VCaP (cell line): ENCODE data around the gene HSPB3.
"Not testable (repeated sequence)": the region's sequence is repeated elsewhere in the genome, so short reads cannot be mapped to it uniquely, and the experiment has no call there.

ENCODE experiments used
- H3K27ac ChIP-seq: fragments of 450-650 bp; 2 replicates; pipeline ENCODE4 v1.5.1; 2017
- TF ChIP-seq, protein P1 (sequence below): fragments of 450-650 bp; conservative IDR thresholded peaks from 2 replicates; pipeline ENCODE4 v1.5.1; 2017; ENCODE audit warnings: mild to moderate bottlenecking, moderate library complexity

HSPB3 gene, protein sequence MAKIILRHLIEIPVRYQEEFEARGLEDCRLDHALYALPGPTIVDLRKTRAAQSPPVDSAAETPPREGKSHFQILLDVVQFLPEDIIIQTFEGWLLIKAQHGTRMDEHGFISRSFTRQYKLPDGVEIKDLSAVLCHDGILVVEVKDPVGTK

GRCh38 chr5:54455413-54456157 lies at the start of gene HSPB3:
Gene HSPB3, plus strand, starts transcription at chr5:54455699. Its CDS starts 91 bp downstream, at chr5:54455790.
- no peak within 1 kb of the TSS for H3K27ac ChIP-seq

GRCh38 chr5:54411176-54411575 lies 44.3 kb upstream of the HSPB3 start:
- H3K27ac ChIP-seq = no peak overlapping the region
- TF ChIP-seq, protein P1, sequence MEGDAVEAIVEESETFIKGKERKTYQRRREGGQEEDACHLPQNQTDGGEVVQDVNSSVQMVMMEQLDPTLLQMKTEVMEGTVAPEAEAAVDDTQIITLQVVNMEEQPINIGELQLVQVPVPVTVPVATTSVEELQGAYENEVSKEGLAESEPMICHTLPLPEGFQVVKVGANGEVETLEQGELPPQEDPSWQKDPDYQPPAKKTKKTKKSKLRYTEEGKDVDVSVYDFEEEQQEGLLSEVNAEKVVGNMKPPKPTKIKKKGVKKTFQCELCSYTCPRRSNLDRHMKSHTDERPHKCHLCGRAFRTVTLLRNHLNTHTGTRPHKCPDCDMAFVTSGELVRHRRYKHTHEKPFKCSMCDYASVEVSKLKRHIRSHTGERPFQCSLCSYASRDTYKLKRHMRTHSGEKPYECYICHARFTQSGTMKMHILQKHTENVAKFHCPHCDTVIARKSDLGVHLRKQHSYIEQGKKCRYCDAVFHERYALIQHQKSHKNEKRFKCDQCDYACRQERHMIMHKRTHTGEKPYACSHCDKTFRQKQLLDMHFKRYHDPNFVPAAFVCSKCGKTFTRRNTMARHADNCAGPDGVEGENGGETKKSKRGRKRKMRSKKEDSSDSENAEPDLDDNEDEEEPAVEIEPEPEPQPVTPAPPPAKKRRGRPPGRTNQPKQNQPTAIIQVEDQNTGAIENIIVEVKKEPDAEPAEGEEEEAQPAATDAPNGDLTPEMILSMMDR = no peak

More at GRCh38 chr5:54455413-54456157, at the start of gene HSPB3:
- TF ChIP-seq, protein P1 = no peak

DNA sequence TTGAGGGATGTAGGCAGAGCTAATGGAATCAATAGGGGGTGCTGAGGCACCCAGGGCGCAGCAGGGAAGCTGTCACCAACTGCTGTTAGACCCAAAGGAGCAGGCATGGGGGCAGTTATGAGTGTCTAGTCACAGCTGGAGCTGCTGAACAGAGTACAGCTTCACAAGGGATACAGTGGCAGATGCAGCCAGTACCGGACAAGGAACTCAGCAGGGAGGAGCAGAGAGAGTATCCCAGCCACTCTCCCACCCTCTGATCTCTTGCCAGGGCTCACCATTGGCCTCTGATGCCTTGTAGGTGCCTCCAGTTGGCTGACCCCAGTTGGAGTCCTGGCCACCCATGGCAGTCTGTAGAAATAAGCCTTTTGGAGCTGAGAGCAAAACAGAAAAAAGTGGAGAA lies 42.6 kb upstream of the HSPB3 start:
- no peak overlapping the region for H3K27ac ChIP-seq
- TF ChIP-seq, protein P1 = no peak

DNA sequence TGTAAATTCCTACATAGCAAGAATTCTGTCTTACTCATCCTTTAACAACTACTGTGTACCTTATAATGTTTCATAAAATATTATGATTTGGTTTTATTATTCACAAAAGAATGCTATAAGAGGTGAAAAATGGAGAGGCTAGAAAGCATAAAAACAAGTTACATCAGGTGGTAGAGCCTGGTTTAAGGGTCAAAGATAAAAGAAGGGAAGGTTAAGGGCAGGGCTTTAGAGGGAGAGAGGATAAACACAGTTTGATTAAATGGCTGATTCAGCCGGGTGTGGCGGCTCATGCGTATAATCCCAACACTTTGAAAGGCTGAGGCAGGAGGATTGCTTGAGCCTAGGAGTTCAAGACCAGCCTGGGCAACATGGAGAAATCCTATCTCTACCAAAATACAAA lies 40.4 kb upstream of the HSPB3 start:
- no peak overlapping the region for H3K27ac ChIP-seq
- TF ChIP-seq, protein P1 = no peak

DNA sequence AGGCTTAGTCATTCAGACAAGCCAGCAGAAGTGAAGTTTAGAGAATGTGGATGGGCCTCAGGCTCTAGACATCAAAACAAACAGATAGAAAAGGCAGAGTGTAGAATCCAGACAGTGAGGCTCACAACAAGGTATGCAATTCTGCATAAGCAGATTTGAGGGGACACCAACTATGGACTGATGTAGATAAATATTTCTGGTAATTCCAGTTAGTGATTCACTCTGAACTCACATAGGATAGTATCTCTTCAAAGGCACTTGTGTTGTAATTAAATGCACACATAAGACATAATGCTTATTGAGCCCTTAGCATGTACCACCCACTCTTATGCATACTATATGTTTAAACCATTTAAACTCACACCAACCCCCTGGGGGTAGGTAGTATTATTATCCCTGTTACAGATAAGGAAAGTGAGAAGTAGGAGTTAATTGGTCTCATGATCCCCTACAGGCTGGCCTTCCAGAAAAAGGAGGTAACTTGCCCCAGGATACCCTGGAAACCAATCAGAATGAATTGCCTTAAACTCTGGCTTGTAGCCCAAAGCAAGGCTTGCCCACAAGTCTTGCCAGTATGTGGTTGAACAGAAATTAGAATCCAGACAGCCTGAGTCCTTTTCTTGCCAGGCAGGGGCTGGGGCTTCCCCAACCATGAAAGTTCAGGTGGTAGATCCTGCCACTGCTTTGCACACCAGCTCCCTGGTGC lies 39.5 kb upstream of the HSPB3 start:
- TF ChIP-seq, protein P1 = no peak
- H3K27ac ChIP-seq = no peak overlapping the region

DNA sequence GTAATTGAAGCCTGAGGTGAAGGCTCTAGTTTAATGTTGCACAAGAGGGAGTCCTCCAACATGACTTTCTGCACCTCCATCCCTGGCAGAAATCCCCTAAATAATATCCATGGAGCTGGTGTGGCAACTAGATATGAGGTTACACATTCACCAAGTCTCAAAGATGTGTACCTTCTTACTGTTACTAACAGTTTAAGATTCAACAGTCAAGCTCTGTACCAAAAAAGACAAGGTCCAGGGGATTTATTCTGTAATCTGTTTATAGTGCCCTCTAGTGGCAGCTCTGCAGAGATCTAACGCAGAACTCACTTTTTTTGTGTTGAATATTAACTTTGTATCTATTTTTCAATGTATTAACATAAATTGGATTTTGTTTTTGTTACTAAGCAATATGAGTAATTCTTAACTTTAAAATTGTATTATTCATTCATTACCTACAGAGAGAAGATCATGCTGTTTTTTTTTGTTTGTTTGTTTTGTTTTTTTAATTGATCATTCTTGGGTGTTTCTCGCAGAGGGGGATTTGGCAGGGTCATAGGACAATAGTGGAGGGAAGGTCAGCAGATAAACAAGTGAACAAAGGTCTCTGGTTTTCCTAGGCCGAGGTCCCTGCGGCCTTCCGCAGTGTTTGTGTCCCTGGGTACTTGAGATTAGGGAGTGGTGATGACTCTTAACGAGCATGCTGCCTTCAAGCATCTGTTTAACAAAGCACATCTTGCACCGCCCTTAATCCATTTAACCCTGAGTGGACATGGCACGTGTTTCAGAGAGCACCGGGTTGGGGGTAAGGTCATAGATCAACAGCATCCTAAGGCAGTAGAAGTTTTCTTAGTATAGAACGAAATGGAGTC lies 35.7 kb upstream of the HSPB3 start:
- TF ChIP-seq, protein P1 = peak; percentile 83
- H3K27ac ChIP-seq = not testable (repeated sequence)

DNA sequence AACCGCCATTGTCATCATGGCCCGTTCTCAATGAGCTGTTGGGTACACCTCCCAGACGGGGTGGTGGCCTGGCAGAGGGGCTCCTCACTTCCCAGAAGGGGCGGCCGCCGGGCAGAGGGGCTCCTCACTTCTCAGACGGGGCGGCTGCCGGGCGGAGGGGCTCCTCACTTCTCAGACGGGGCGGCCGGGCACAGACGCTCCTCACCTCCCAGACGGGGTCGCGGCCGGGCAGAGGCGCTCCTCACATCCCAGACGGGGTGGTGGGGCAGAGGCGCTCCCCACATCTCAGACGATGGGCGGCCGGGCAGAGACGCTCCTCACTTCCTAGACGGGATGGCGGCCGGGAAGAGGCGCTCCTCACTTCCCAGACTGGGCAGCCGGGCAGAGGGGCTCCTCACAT lies 35.0 kb upstream of the HSPB3 start:
- H3K27ac ChIP-seq = not testable (repeated sequence)
